T follicular helper cell (primary cell): ENCODE measurements around the gene IL33.

Experiments used
- DNase-seq: peaks from one replicate; pipeline ENCODE4 v3.0.0-alpha.2; 2020; ENCODE audit warnings: low read depth

Gene IL33

DNA sequence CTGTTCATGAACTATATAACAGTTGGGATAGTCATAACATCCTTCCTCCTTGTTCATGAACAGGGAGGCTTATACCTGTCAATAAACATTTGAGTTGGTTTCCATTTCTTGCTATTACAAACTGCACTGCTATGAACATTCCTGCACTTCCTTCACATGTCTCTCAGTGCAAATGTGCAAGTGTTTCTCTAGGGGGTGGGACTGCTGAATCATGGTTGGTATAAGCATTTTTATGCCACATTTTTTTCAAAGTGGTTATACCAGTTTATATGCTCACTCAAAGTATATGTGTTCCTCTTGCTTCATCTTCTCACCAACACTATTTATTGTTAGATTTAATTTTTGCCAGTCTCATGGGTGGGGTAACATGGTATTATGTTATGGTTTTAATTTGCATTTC is 86.8 kb downstream of the IL33 start:
- no peak for DNase-seq

DNA sequence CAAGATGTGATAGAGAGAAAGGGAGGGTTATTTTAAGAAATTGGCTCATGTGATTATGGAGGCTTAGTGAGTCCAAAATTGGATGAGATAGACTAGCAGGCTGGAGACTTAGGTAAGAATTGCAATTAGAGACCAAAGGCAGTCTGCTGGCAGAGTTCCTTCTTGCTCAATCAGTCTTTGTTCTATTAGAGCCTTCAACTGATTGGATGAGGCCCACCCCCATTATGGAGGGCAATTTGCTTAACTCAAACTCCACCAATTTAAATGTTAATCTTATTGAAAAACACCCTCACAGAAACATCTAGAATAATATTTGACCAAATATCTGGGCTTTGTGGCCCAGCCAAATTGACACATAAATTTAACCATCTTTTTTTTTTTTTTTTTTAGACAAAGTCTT is 88.6 kb downstream of the IL33 start:
- no peak for DNase-seq

DNA sequence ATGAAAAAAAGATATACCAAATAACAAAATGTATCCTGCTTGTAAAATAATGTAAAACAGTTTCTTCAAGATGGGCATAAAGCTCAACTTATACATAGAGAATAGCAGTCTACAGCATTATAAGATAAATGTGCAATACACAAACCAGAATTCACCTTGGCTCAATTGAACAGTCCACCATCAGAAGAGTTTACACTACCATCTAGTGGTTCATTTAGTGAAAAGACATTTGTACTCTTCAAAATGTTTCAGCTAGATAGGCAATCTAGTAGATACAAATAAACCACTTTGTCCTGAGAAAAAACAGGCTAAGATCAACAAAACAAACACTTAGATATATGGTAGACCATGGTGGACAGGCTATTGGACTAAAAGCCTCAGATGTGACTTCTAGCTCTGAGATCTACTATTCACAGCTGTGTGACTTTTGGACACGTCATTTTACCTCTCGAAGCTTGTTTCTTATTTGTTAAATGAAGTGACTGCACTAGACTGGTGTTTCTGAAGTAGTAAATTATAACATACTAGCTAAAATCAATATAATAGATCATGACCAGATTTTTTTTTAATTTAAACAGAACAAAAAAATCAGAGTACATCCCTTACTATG is 90.5 kb downstream of the IL33 start:
- no peak for DNase-seq
